ENCODE measurements around the gene UGCG. TPM values are rescaled to one million over a fixed set of nuclear protein-coding genes. Genes with fewer than 3 reads are reported as not detected.

The UGCG gene
- polyA plus RNA-seq, 4 donors = 11.6 to 68.3 (median 20.4) TPM

- Histone ChIP-seq H3K9me3 (ENCODE audit: control insufficient read depth in 2 of 2, insufficient read depth in 1 of 2, low read depth in 1 of 2, low read length in 1 of 2) (no peaks in the 10 kb centered on the region), H3K36me3 (ENCODE audit: control insufficient read depth in 3 of 3, insufficient read depth in 2 of 3, low read depth in 1 of 3, low read length in 3 of 3) (peaks cover 5 to 37% (median 8%) of the 10 kb centered on the region in 3 donors), H3K27me3 (ENCODE audit: control insufficient read depth in 3 of 3, insufficient read depth in 3 of 3, low read length in 3 of 3) (no peaks in the 10 kb centered on the region), H3K4me1 (ENCODE audit: control insufficient read depth in 3 of 3, insufficient read depth in 2 of 3, low read depth in 1 of 3, low read length in 2 of 3) (peaks cover 0 to 22% (median 3%) of the 10 kb centered on the region in 3 donors), H3K4me3 (ENCODE audit: low read depth in 1 of 3, low read length in 3 of 3) (no peak overlapping the region), H3K27ac (ENCODE audit: low read depth in 1 of 3, low read length in 2 of 3) (peak overlapping the region in 2 of 3 donors; percentile 20 to 61)
- DNase-seq (no peak), FAIRE-seq (no peak)
- 60 to 68% (median 67%) methylated on average over 2 of the region's 2 CpGs for WGBS, 3 donors
Observed at GRCh38 chr9:111925784-111926183, 29.2 kb downstream of the UGCG start.

DNA sequence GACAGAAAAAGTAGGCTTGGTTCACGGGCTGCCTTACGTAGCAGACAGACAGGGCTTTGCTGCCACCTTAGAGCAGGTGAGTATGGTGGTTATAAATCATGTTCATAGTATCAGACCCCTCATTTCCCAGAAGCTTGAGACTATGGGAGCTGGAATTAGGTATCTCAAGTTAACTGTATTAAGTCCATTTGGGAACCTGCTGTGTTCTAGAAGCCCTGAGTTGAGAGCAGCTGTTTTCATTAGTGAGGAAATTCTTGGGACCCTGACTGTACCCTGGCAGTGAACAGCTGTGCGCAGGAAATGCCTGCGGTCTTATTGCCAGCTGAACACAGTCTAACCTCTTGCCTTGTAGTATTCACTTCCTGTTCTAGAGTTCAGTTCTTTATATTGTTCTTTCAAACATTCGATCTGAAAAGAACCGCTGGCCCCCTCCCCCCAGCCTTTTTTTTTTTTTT is 29.8 kb downstream of the UGCG start:
- no peak for FAIRE-seq
- Histone ChIP-seq H3K4me3 (ENCODE audit: low read depth in 1 of 3, low read length in 3 of 3) (no peak overlapping the region), H3K4me1 (ENCODE audit: control insufficient read depth in 3 of 3, insufficient read depth in 2 of 3, low read depth in 1 of 3, low read length in 2 of 3) (peaks cover 0 to 22% (median 3%) of the 10 kb centered on the region in 3 donors), H3K27ac (ENCODE audit: low read depth in 1 of 3, low read length in 2 of 3) (peak overlapping the region; percentile 24 to 76 (median 61)), H3K9me3 (ENCODE audit: control insufficient read depth in 2 of 2, insufficient read depth in 1 of 2, low read depth in 1 of 2, low read length in 1 of 2) (no peaks in the 10 kb centered on the region), H3K27me3 (ENCODE audit: control insufficient read depth in 3 of 3, insufficient read depth in 3 of 3, low read length in 3 of 3) (no peaks in the 10 kb centered on the region), H3K36me3 (ENCODE audit: control insufficient read depth in 3 of 3, insufficient read depth in 2 of 3, low read depth in 1 of 3, low read length in 3 of 3) (peaks cover 3 to 31% (median 8%) of the 10 kb centered on the region in 3 donors)
- peak in 1 of 2 donors; percentile 60 for DNase-seq
- 52 to 78% (median 71%) methylated on average over 6 of the region's 6 CpGs for WGBS, 3 donors

- Histone ChIP-seq H3K9me3 (ENCODE audit: control insufficient read depth in 2 of 2, insufficient read depth in 1 of 2, low read depth in 1 of 2, low read length in 1 of 2) (no peaks in the 10 kb centered on the region), H3K27me3 (ENCODE audit: control insufficient read depth in 3 of 3, insufficient read depth in 3 of 3, low read length in 3 of 3) (no peaks in the 10 kb centered on the region), H3K36me3 (ENCODE audit: control insufficient read depth in 3 of 3, insufficient read depth in 2 of 3, low read depth in 1 of 3, low read length in 3 of 3) (peaks cover 3 to 32% (median 17%) of the 10 kb centered on the region in 3 donors), H3K4me1 (ENCODE audit: control insufficient read depth in 3 of 3, insufficient read depth in 2 of 3, low read depth in 1 of 3, low read length in 2 of 3) (peaks cover 0 to 20% (median 3%) of the 10 kb centered on the region in 3 donors), H3K4me3 (ENCODE audit: low read depth in 1 of 3, low read length in 3 of 3) (no peak overlapping the region), H3K27ac (ENCODE audit: low read depth in 1 of 3, low read length in 2 of 3) (peak overlapping the region in 2 of 3 donors; percentile 55 to 70)
- DNase-seq = peak in 1 of 2 donors; percentile 71
- FAIRE-seq = no peak
Observed at GRCh38 chr9:111928359-111928720, 31.7 kb downstream of the UGCG start.

DNA sequence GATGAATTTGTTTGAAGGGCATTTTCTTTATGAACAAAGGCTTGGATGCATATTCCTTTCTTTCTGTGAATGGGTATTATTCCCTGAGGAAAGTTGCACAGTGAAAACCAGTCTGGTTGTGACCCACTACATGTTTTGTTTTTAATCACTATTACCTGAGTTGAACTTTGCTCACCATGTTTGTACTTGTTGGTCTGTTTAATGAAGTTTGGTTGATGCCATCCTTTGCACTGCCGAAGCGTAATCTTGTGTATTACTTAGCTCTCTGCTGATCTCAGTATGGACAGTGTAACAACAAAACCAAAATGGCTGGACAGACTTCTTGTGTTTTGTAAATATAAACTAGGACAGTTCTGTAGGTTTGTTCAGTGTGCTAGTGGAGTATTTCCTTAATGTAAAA is 38.1 kb downstream of the UGCG start:
- Histone ChIP-seq H3K36me3 (ENCODE audit: control insufficient read depth in 3 of 3, insufficient read depth in 2 of 3, low read depth in 1 of 3, low read length in 3 of 3) (peaks cover 3 to 20% (median 18%) of the 10 kb centered on the region in 3 donors), H3K4me1 (ENCODE audit: control insufficient read depth in 3 of 3, insufficient read depth in 2 of 3, low read depth in 1 of 3, low read length in 2 of 3) (peaks cover 0 to 4% (median 3%) of the 10 kb centered on the region in 3 donors), H3K4me3 (ENCODE audit: low read depth in 1 of 3, low read length in 3 of 3) (no peak overlapping the region), H3K27me3 (ENCODE audit: control insufficient read depth in 3 of 3, insufficient read depth in 3 of 3, low read length in 3 of 3) (no peaks in the 10 kb centered on the region), H3K9me3 (ENCODE audit: control insufficient read depth in 2 of 2, insufficient read depth in 1 of 2, low read depth in 1 of 2, low read length in 1 of 2) (no peaks in the 10 kb centered on the region), H3K27ac (ENCODE audit: low read depth in 1 of 3, low read length in 2 of 3) (no peak overlapping the region)
- WGBS, 3 donors = 59 to 84% (median 75%) methylated on average over 2 of the region's 2 CpGs
- no peak for DNase-seq
- no peak for FAIRE-seq

DNA sequence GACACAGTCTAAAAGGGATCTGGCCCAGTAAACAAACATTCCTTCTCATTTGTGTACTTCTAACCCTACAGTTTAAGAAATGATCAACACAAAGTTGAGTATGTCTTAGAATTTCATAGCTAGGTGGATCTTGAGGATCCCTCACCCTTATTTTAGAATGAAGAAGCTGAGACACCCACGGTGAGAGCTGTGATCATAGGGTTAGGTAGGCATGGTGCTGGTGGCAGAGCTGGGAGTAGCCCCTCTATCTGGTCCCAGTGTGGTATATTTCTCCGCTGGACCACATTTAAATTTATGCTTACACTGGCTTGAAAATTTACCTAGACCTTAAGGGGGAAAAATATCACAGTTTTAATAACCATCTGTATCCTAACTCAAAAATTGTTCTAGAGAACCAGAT is 39.8 kb downstream of the UGCG start:
- Histone ChIP-seq H3K27ac (ENCODE audit: low read depth in 1 of 3, low read length in 2 of 3) (no peak overlapping the region), H3K4me3 (ENCODE audit: low read depth in 1 of 3, low read length in 3 of 3) (no peak overlapping the region), H3K4me1 (ENCODE audit: control insufficient read depth in 3 of 3, insufficient read depth in 2 of 3, low read depth in 1 of 3, low read length in 2 of 3) (peaks cover 0 to 4% (median 3%) of the 10 kb centered on the region in 3 donors), H3K36me3 (ENCODE audit: control insufficient read depth in 3 of 3, insufficient read depth in 2 of 3, low read depth in 1 of 3, low read length in 3 of 3) (peaks cover 3 to 18% (median 12%) of the 10 kb centered on the region in 3 donors), H3K27me3 (ENCODE audit: control insufficient read depth in 3 of 3, insufficient read depth in 3 of 3, low read length in 3 of 3) (no peaks in the 10 kb centered on the region), H3K9me3 (ENCODE audit: control insufficient read depth in 2 of 2, insufficient read depth in 1 of 2, low read depth in 1 of 2, low read length in 1 of 2) (no peaks in the 10 kb centered on the region)
- 92 to 98% (median 96%) methylated on average over 2 of the region's 2 CpGs for WGBS, 3 donors
- DNase-seq = no peak
- FAIRE-seq = no peak

GRCh38 chr9:111937301-111937700 is 40.7 kb downstream of the UGCG start:
- Histone ChIP-seq H3K4me1 (ENCODE audit: control insufficient read depth in 3 of 3, insufficient read depth in 2 of 3, low read depth in 1 of 3, low read length in 2 of 3) (peaks cover 0 to 4% (median 3%) of the 10 kb centered on the region in 3 donors), H3K27ac (ENCODE audit: low read depth in 1 of 3, low read length in 2 of 3) (peak overlapping the region in 1 of 3 donors; percentile 6), H3K9me3 (ENCODE audit: control insufficient read depth in 2 of 2, insufficient read depth in 1 of 2, low read depth in 1 of 2, low read length in 1 of 2) (no peaks in the 10 kb centered on the region), H3K36me3 (ENCODE audit: control insufficient read depth in 3 of 3, insufficient read depth in 2 of 3, low read depth in 1 of 3, low read length in 3 of 3) (peaks cover 3 to 13% (median 7%) of the 10 kb centered on the region in 3 donors), H3K27me3 (ENCODE audit: control insufficient read depth in 3 of 3, insufficient read depth in 3 of 3, low read length in 3 of 3) (no peaks in the 10 kb centered on the region), H3K4me3 (ENCODE audit: low read depth in 1 of 3, low read length in 3 of 3) (no peak overlapping the region)
- DNase-seq (no peak), FAIRE-seq (no peak)
- 91 to 95% (median 91%) methylated on average over 2 of the region's 2 CpGs for WGBS, 3 donors

GRCh38 chr9:111937781-111938426 is 41.3 kb downstream of the UGCG start:
- DNase-seq (no peak), FAIRE-seq (no peak)
- Histone ChIP-seq H3K27me3 (ENCODE audit: control insufficient read depth in 3 of 3, insufficient read depth in 3 of 3, low read length in 3 of 3) (no peaks in the 10 kb centered on the region), H3K9me3 (ENCODE audit: control insufficient read depth in 2 of 2, insufficient read depth in 1 of 2, low read depth in 1 of 2, low read length in 1 of 2) (no peaks in the 10 kb centered on the region), H3K27ac (ENCODE audit: low read depth in 1 of 3, low read length in 2 of 3) (peak overlapping the region in 2 of 3 donors; percentile 6 to 34), H3K36me3 (ENCODE audit: control insufficient read depth in 3 of 3, insufficient read depth in 2 of 3, low read depth in 1 of 3, low read length in 3 of 3) (peaks cover 3 to 10% (median 7%) of the 10 kb centered on the region in 3 donors), H3K4me3 (ENCODE audit: low read depth in 1 of 3, low read length in 3 of 3) (no peak overlapping the region), H3K4me1 (ENCODE audit: control insufficient read depth in 3 of 3, insufficient read depth in 2 of 3, low read depth in 1 of 3, low read length in 2 of 3) (peaks cover 0 to 8% (median 4%) of the 10 kb centered on the region in 3 donors)
- WGBS, 3 donors = 45 to 70% (median 54%) methylated on average over 12 of the region's 12 CpGs

- WGBS, 3 donors = 80 to 97% (median 85%) methylated on average over 4 of the region's 4 CpGs
Observed at GRCh38 chr9:111938427-111938800, 41.8 kb downstream of the UGCG start.

More at GRCh38 chr9:111938427-111938800, 41.8 kb downstream of the UGCG start:
- peaks cover 3 to 10% (median 7%) of the 10 kb centered on the region in 3 donors for H3K36me3 ChIP-seq (ENCODE audit: control insufficient read depth in 3 of 3, insufficient read depth in 2 of 3, low read depth in 1 of 3, low read length in 3 of 3)
- no peaks in the 10 kb centered on the region for H3K27me3 ChIP-seq (ENCODE audit: control insufficient read depth in 3 of 3, insufficient read depth in 3 of 3, low read length in 3 of 3)
- H3K9me3 ChIP-seq (ENCODE audit: control insufficient read depth in 2 of 2, insufficient read depth in 1 of 2, low read depth in 1 of 2, low read length in 1 of 2) = no peaks in the 10 kb centered on the region
- peak overlapping the region in 1 of 3 donors; percentile 34 for H3K27ac ChIP-seq (ENCODE audit: low read depth in 1 of 3, low read length in 2 of 3)
- FAIRE-seq (no peak), DNase-seq (no peak)
- peaks cover 0 to 8% (median 4%) of the 10 kb centered on the region in 3 donors for H3K4me1 ChIP-seq (ENCODE audit: control insufficient read depth in 3 of 3, insufficient read depth in 2 of 3, low read depth in 1 of 3, low read length in 2 of 3)
- H3K4me3 ChIP-seq (ENCODE audit: low read depth in 1 of 3, low read length in 3 of 3) = no peak overlapping the region

Data from small intestine (tissue), 7 donors.